Superior temporal gyrus (tissue), 1 donor: Measurements from ENCODE around the gene ZNF516.

ENCODE experiments used
- DNase-seq: peaks from one replicate; pipeline ENCODE4 v3.0.0-alpha.2; 2016; ENCODE audit errors: extremely low spot score

The ZNF516 gene

DNA sequence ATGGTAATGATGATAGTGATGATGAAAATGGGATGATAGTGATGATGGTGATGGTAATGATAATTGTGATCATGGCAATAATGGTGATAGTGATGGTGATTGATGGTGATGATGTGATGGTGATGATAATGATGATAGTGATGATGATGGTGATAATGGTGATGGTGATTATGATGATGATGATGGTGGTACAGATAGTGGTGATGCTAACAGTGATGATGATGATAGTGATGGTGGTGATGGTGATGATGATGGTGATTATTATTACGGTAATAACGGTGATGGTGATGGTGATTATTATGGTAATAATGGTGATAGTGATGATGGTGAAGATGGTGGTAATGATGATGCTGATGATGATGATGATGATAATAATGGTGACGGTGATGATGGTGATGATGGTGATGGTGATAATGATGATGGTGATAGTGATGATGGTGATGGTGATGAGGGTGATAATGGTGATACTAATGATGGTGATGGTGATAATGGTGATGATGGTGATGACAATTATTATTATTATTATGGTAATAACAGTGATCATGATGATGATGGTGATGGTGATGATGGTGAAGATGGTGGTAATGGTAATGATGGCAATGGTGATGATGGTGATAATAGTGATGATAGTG, 151.0 kb downstream of the ZNF516 start:
- no peak for DNase-seq

DNA sequence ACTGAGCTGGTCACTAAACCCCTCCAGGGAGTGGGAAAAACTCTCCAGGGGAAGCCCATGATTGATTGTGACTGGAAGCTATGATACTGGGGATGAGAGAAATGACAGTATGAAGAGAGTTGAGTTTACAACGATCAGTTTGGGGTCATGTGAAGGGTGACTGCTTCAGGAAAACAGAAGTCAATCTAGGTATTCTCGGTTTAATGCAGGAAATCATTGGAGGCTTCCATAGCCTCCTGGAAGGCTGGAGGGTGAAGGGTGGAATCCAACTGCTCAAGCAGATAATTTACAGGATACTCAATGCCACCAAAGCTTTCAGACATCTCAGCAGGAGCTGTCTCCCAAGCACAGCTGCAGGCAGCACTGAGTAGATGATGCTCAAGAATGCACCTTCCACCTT, 154.6 kb downstream of the ZNF516 start:
- DNase-seq = no peak

DNA sequence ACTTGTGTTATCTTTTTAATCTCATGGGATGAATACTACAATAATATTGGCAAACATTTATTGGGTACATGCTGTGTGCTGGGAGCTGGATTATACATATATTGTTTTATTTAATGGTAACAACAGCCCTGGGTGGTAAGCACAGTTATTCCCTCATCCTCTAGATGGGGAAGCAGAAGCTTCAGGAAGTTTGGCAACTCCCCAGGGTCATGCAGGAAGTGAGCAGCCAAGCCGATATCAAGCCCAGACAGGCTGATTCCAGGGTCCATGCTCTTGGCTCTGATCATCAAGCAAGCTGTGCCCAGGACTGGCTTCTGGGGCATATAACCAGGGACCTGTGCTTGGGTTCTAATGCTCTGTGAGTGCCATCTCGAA, 155.8 kb downstream of the ZNF516 start:
- no peak for DNase-seq

DNA sequence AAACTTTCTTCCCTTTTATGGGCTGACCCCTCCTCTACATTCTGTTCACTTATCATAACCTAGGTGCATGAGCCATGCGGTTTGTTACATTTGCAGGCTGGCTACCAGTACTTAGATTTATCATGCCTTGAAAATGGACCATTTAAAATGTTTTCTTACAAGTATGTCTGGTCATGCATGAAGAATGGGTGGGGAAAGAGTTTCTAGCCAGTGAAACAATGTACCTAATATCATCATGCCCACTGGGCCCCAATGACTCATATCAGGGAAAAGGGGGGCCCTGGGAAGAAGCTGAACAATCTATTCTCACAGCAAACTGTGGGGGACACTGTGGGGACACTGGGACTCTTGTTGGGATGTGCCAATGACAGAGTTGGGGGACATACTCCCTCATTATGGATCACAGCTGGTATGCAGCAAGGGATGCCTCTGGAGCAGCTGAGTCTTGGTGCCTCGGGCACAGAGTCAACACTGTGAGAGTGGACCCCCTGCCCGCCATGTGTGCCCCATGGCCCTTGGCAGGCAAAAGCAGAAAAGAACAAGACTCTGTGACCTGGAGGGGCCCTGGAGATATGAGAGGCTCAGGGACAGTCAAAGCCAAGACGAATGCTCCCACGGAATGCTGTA, 156.3 kb downstream of the ZNF516 start:
- no peak for DNase-seq

DNA sequence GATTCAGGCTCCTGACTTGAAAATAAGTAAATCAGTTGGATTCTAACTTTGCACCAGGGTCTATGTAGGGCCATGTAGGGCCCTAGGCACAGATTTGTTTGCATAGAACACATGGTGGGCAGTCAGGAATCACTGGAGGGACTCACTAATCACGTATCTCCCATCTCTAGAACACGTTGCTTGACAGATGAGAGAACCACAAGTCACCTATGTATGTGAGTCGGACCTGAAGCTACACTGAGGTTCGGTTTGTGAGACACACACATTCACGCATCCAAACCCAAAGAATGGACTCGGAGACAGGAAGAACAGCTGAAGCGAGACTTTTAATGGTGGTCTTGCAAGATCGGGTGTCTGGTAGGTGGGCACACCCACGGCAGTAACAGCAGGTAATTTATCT, 157.0 kb downstream of the ZNF516 start:
- DNase-seq = no peak

DNA sequence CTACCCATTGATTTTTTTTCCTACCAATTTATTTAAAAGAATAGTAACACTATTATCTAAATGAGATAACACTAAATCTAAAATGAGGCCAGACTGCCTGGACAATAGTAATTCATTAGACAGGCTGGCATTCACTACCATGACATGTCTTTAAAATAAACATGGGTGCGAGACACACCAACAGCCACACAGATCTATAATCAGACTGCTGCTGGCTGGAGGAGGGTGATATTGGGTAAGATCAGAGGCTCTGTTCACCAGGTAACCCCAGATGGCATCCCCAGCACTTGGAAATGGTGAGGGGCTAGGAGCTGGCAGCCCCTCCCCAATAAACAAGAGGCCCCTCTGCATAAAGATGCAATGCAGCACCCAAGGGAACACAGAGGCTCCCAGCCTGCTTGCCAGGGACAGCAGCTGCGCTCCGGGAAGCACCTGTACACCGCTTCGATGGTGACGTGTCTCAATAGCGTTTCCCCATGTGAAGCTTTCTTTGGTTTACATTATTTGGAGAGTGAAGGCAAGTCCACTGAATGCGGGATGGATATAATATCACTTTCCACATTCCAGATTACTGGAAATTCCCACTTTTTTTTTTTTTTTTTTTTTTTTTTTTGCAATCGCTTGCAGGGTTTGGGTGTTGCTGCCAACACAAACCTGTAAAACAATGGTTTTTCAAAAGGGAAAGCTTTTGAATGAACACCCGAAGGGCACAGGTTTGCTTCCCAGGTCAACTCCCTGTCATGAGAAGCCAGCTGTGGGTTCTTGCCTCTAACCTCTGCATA, 159.0 kb downstream of the ZNF516 start:
- DNase-seq = no peak

DNA sequence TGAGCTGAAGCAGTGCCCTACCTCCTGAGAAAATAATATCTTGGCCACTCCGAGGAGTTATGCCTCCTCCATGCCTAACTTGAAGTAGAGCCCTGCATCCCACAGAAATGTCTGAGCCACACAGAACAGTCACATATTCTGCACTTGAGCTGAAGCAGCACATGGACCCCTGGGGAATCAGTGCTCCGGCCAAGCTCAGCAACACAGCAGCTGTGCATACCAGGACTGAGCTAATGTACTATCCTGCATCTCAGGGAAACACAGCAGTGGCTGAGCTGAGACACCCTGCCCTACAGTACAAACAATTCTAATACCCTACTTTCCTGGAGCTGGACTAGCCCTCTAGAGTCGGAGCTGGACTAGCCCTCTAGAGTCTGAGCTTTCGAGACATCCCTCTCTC, 166.9 kb downstream of the ZNF516 start:
- no peak for DNase-seq

DNA sequence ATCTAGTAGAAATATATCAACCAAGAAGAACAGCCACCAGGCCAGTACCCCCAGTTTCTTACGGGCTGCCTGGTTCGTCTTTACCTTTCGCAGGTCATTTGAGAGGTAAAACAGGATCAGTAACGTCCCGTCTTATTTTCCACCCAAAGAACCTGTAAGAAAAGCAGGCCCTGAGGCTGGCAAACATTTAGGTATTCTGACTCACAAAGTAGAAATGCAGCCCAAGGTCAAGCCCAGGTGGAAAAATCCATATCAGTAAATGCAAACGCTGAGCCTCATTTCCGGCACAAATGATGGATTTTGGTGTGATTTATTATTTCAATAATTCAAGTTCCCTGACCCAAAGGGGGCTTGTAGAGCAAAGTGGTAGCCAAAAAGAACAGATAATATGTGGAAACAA, 171.2 kb downstream of the ZNF516 start:
- no peak for DNase-seq

DNA sequence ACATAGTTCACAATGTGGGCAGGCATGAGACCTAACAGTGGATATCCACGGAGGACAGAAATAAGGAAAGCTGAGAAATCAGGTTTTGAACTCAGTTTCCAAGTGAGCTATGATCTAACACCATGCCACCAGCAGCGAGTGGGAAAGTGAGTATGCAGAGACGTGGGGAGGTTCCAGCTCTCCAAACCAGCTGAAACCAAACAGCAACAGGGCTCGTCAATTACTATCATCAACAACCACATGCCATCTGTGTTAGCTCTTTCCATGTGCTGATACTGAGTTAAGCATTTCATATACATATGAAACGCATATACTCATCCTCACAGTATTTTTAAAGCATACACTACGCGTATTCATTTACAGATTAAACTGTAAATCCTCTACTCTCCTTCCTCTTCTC, 172.4 kb downstream of the ZNF516 start:
- DNase-seq = no peak

DNA sequence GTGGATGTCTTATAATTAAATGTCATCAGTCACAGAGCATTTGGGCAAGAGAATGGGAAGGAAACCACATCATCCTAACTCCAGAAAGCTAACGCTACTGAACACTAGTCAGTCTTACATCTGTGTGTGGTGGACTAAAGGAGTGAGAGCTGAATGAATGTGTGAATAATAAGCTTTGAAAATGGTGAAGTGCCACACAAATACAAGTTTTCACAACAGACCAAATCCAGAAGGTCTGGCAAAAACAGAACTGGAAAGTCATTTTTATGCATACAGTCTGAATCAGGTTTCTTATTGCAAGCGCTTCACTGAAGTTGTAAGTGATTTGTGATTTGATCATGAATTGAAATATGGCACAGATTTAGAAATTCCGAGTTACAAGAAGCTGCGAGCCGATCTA, 175.7 kb downstream of the ZNF516 start:
- no peak for DNase-seq

DNA sequence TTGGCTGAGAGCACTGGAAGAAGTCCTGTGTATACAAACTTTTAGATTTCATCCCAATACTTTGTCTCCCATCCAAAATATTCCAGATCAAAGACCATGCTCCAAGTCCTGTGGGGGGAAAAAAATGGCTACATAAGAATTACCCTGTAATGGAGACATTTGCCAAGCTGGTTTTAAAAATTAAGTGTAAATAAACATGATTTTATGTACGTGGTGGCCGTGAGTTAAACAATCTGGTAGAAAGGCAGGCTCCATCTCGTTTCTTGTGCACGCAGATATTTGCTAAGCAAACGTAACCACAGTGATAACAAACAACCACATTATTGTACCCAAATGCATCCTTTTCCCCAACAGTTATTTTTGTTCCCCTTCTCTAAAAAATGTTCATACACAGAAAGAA, 176.4 kb downstream of the ZNF516 start:
- DNase-seq = no peak

DNA sequence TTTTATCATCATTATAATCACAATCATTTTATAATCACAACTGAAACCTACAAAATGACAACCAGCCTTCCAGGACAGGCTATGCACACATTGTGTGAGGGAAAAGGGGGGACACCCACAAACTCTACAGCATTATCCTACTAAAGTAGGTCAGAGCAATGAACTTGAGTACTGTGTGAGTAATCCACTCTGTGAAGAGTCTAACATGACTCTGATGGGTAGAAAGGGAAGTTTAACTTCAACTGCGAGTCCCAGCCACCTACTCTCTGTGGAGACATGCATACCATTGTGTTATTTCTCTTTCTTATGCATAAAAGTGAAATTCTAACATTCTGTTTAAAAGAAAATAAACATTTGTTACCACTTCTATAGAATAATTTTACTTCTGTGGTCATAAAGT, 177.9 kb downstream of the ZNF516 start:
- DNase-seq = no peak

DNA sequence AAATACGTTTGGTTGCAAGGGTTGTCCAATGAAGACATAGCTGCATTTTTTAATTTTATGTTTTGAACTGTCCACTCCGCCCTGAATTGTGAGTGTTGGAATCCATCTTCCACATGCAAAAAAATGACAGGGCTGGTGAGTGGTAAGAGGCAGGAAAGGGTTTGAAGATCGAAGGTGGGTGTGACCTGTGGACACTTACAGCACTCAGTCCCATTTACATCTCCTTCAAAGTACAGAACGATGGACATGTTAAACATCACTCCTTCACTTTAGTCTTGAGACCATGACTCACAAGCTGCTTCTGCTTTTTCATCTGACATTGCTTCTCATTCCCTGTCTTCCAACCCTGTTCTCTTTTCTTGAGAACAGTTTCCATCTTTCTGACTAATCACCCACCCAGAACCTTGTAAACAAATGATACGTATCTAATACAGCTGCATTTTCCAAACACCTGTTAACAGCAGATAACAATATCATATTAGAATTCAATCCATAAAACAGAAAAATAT, 179.3 kb downstream of the ZNF516 start:
- no peak for DNase-seq

DNA sequence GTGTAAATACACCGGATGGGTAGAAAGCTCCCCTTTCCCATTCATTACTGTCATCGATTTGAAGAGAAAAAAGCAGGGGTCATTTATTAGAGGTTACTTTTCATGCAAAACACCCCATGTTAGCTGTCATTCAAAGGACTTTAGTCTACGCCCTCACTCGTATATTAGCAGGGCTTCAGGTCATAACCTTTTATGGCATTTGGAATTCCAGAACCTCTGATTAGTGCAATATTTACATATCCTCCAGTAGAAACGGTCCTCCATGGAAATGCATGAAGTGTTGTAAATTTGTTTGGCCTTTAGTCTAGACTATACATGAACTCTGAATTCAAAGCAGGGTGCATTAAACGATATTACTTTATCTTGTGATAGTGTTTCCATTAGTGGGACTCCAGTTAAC, 180.5 kb downstream of the ZNF516 start:
- no peak for DNase-seq

DNA sequence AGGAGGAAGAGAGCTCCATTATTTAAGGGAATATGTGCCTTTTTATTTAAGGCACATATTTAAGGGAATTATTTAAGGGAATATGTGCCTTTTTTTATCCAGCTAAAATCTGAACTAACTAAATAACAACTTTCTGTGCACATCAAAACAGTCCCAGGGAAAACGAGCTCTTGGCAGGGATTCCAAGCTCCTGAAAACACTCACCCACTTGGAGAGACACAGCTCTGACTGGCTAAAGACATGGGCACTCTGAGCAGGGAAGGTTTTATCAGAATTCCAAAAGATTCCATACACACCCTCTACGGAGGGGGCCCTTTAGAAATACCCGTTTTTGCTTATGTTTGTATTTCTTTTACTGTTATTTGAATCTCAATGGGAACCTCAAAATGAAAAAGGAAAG, 181.0 kb downstream of the ZNF516 start:
- peak; percentile 44 for DNase-seq
